GM21390 (cell line): ENCODE results near the gene SLC39A13.

Experiments used
- ATAC-seq: cut with Tn5 transposase; IDR thresholded peaks from one replicate; pipeline ENCODE4 v1.9.1; 2021; ENCODE audit not compliant: unreplicated experiment

The SLC39A13 gene

DNA sequence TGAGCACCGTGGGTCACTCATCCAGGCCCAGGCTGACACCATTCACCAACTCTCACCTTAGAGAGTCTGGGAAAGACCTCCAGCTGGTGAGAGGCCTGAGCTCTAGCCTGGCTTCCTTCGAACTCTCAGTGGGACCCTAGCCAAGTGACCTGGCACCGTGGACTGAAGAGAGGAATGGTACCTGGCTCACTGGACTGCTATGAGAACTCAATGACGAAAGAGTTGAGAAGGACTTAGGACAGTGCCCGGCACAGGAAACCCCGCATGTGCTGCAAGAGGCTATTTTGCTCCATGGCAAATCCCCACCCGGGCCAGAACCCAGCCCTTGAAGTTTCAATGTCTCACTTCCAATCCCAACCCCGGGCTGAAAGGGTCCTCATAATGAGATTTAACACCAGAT is 41.2 kb downstream of the SLC39A13 start:
- no peak for ATAC-seq

DNA sequence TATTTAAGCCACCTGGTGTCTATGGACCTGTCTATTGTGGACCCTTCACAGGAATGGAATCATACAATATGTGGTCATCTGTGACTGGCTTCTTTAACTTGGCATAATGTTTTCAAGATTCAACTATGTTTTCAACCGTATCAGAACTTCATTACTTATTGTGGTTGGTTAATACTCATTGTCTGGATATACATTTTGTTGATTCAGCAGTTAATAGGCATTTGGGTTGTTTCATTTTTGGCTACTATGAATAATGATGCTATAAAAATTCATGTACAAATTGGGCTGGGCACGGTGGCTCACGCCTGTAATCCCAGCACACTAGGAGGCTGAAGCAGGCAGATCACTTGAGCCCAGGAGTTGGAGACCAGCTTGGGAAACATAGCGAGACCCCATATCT is 43.0 kb downstream of the SLC39A13 start:
- ATAC-seq = no peak

DNA sequence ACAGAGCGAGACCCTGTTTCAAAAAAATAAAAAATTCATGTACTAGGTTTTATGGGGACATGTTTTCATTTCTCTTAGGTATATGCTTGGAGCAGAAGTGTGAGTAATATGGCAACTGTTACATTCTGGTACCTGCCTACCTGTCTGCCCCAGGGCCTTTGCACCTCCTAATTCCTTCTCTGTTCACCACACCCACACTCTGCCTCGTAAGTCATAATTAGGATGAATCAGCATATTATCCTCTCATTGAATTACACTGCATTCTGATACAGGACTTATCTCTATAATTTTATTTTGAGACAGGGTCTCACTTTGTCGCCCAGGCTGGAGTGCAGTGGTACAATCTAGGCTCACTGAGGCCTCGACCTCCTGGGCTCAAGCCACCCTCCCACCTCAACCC is 43.6 kb downstream of the SLC39A13 start:
- ATAC-seq = no peak

DNA sequence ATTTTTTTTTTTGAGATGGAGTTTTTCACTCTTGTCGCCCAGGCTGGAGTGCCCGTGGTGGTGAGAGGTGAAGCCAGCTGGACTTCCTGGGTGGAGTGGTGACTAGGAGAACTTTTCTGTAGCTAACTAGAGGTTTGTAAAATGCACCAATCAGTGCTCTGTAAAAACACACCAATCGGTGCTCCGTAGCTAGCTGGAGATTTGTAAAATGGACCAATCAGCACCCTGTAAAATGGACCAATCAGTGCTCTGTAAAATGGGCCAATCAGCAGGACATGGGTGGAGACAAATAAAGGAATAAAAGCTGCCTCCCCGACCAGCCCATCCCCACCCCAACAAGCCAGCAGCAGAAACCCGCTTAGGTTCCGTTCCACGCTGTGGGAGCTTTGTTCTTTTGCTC is 45.0 kb downstream of the SLC39A13 start:
- no peak for ATAC-seq

DNA sequence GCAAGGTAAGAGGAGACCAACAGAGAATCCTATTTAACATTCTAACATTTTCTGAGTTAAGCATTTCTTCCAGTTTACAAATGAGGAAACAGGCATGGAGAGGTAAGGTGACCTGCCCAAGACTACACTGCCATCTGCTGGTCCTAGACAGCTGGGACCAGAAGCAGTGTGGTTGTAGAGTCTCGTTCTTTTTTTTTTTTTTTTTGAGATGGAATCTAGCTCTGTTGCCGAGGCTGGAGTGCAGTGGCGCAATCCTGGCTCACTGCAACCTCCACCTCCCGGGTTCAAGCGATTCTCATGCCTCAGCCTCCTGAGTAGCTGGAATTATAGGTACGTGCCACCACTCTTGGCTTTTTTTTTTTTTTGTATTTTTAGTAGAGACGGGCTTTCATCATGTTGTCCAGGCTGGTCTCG is 45.9 kb downstream of the SLC39A13 start:
- ATAC-seq = peak; percentile 66

DNA sequence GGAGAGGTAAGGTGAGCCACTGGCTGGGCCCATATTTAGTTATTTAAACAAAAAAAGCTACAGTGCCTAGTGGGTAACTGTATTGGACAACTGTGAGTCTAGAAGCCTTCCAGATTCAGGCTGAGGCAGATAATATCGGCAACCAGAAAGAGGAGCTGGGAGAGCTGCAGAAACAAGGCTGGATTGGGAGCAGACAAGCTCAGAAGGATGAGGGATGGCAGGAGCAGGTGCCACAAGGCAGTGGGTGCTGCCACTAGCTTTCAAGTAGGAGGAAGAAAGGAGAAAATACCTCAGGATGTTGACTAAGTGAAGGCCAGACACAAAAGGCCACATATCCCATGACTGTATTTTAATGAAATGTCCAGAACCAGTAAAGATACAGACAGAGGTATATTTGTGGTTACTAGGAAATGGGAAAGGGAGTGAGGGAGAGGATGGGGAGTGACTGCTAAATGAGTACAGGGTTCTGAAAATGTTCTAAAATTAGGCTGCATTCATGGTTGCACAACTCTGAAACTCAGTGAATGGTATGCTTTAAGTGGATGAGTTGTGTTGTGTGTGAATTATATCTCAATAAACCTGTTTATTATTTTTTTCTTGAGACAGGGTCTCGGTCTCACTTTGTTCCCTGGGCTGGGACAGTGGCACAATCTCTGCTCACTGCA is 52.3 kb downstream of the SLC39A13 start:
- ATAC-seq = no peak

DNA sequence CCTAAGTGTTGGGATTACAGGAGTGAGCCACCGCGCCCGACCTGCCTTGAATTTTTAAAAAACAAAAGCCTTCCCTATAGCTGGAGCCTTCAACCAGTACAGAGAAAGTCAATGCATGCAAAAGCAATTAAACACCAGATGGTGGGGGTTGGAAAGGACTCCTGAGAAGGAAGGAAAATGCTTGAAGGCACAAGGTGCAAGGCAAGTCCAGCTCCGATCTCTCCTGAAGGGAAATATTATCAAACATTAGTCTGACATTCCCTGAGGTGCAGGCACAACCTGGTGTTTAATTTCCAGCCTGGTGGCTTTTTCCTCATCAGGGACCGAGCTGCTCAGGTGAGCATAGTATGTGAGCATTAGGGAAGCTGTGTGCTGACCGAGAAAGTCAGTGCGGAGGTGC is 53.5 kb downstream of the SLC39A13 start:
- no peak for ATAC-seq

DNA sequence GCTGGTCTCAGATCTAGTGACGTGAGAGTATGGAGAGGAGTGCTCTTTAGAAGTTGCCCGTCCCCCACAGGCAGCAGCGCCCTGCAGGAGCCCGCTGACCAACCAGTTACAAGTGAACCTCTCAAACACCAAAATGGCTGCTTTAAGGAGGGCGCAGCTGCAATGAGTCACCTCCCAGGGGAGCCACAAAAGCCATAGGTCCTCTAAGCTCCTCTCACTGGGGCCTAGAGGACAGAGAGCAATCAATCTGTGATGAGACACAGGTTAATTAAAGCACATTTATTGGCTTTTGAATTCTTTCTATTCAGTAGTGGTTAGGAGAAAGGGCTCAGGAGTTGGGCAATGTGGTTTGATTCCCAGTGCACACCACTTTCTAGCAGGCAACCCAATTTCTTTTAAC is 56.1 kb downstream of the SLC39A13 start:
- ATAC-seq = no peak
